ENCODE data around the gene SULT4A1. TPM values are rescaled to one million over a fixed set of nuclear protein-coding genes. Genes with fewer than 3 reads are reported as not detected.

The SULT4A1 gene
- total RNA-seq, 1 experiment from 2014 or later = not detected

DNA sequence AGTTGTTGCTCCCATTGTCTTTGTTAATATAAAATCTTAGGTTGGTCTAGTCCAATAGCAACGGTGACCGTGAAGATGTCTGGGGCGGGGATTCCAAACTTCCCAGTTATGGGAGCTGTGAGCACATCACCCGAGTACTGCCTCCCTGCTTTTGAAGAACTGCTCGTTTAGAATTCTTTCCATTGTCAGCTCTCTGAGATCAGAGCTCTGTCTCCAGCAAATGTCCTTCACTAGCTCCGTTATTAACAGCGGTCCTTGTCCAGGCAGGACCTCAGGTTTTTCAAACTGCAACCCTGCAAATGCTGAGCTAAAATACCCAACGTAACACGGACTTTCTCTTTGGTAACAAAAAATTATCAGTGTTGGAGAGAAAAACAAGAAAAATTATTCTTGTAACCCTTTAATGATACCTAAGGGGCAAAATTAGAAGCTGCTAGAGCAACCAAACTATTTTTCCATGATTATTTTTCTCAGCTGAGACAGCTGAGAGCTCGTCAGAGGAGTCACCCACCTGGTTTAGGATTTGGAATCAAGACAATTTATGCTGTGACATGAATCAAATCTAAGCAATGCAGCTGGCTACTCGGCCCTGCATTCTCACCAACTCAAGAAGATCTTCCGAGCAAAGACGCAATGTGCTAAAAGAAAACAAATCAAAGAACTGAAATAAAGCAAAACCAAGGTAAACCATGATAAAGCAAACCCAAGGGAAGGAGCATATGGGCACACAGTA is 35.1 kb downstream of the SULT4A1 start:
- Histone ChIP-seq H3K9ac (ENCODE audit: low read length) (no peak overlapping the region), H3K27me3 (ENCODE audit: low read length) (no peaks in the 10 kb centered on the region), H3K9me2 (replicated peaks; ENCODE audit: insufficient read depth, low read length) (no peaks in the 10 kb centered on the region), H3K4me2 (ENCODE audit: low read depth, low read length, poor library complexity, severe bottlenecking) (no peak overlapping the region), H3K27ac (ENCODE audit: low read length) (no peak overlapping the region), H3K79me2 (ENCODE audit: low read length) (no peaks in the 10 kb centered on the region), H4K20me1 (ENCODE audit: insufficient read depth, low read depth, low read length) (no peaks in the 10 kb centered on the region), H3K9me3 (ENCODE audit: low read length) (no peaks in the 10 kb centered on the region), H3K4me3 (ENCODE audit: low read length) (no peak overlapping the region), H3K4me1 (ENCODE audit: low read length) (peaks cover 8% of the 10 kb centered on the region), H3K36me3 (ENCODE audit: insufficient read depth, low read length) (no peaks in the 10 kb centered on the region), H2AFZ (ENCODE audit: low read length) (no peak overlapping the region)
- DNase-seq = no peak

GRCh38 chr22:43826142-43827002 is 35.9 kb downstream of the SULT4A1 start:
- Histone ChIP-seq H3K4me2 (ENCODE audit: low read depth, low read length, poor library complexity, severe bottlenecking) (no peak overlapping the region), H3K9me2 (replicated peaks; ENCODE audit: insufficient read depth, low read length) (no peaks in the 10 kb centered on the region), H3K79me2 (ENCODE audit: low read length) (no peaks in the 10 kb centered on the region), H3K27me3 (ENCODE audit: low read length) (no peaks in the 10 kb centered on the region), H3K9ac (ENCODE audit: low read length) (no peak overlapping the region), H2AFZ (ENCODE audit: low read length) (no peak overlapping the region), H4K20me1 (ENCODE audit: insufficient read depth, low read depth, low read length) (no peaks in the 10 kb centered on the region), H3K27ac (ENCODE audit: low read length) (no peak overlapping the region), H3K4me3 (ENCODE audit: low read length) (no peak overlapping the region), H3K36me3 (ENCODE audit: insufficient read depth, low read length) (no peaks in the 10 kb centered on the region), H3K9me3 (ENCODE audit: low read length) (no peaks in the 10 kb centered on the region), H3K4me1 (ENCODE audit: low read length) (peaks cover 8% of the 10 kb centered on the region)
- no peak for DNase-seq

DNA sequence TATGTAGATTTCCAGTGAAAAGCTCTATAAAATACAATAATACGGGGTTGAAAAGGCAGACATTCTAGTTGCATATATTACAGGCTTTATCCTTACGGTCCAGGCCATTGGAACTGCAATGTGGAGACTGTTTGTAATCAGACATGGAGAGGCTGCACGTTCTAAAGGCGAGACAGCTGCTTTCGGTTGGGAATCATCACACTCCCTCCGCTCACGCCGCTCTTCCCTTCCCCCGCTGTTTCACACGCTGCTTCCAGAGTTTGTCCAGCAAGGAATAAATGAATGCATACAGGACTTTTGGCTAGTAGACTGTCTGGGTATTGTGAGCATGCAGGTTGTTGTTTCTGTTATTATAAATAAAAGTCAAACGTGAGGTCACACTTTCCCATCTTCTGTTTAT is 36.7 kb downstream of the SULT4A1 start:
- Histone ChIP-seq H3K36me3 (ENCODE audit: insufficient read depth, low read length) (no peaks in the 10 kb centered on the region), H3K4me3 (ENCODE audit: low read length) (no peak overlapping the region), H3K9ac (ENCODE audit: low read length) (no peak overlapping the region), H4K20me1 (ENCODE audit: insufficient read depth, low read depth, low read length) (no peaks in the 10 kb centered on the region), H3K9me3 (ENCODE audit: low read length) (no peaks in the 10 kb centered on the region), H3K9me2 (replicated peaks; ENCODE audit: insufficient read depth, low read length) (no peaks in the 10 kb centered on the region), H2AFZ (ENCODE audit: low read length) (no peak overlapping the region), H3K79me2 (ENCODE audit: low read length) (no peaks in the 10 kb centered on the region), H3K4me2 (ENCODE audit: low read depth, low read length, poor library complexity, severe bottlenecking) (no peak overlapping the region), H3K27ac (ENCODE audit: low read length) (no peak overlapping the region), H3K4me1 (ENCODE audit: low read length) (peaks cover 8% of the 10 kb centered on the region), H3K27me3 (ENCODE audit: low read length) (no peaks in the 10 kb centered on the region)
- no peak for DNase-seq

DNA sequence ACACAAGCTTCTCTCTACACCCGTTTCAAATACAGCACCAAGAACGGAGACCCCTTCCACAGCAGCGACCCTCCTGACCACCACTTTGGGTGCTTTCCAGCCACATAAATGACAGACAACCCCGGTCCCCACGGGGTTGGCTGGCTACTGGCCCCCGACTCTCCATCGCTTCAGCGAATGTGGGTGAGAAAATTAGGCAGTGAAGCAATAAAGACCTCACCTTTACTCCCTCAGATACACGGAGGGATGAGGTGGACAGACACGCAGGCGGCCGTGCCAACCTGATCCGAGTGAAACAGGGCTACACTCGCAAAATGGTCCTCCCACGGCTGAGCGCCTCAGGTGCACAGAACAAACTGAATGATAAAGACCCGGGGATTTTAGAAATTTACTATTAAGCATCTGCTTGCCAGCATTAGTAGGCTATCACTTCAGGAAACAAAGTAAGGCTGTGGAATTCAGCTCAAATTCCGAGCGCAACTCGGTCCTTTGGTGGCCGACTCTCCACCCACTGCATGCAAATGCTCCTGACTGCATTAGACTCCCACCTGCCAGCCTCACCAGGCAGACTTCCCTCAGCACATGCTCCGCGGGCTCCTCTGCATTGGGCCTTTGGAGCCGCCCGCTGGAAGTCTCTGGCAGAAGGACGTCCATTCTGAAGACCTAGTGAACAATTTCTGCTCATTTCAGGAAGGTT is 37.4 kb downstream of the SULT4A1 start:
- Histone ChIP-seq H3K9me2 (replicated peaks; ENCODE audit: insufficient read depth, low read length) (no peaks in the 10 kb centered on the region), H2AFZ (ENCODE audit: low read length) (no peak overlapping the region), H3K9ac (ENCODE audit: low read length) (no peak overlapping the region), H3K9me3 (ENCODE audit: low read length) (no peaks in the 10 kb centered on the region), H4K20me1 (ENCODE audit: insufficient read depth, low read depth, low read length) (no peaks in the 10 kb centered on the region), H3K36me3 (ENCODE audit: insufficient read depth, low read length) (no peaks in the 10 kb centered on the region), H3K4me3 (ENCODE audit: low read length) (no peak overlapping the region), H3K27me3 (ENCODE audit: low read length) (no peaks in the 10 kb centered on the region), H3K27ac (ENCODE audit: low read length) (no peak overlapping the region), H3K4me1 (ENCODE audit: low read length) (peaks cover 8% of the 10 kb centered on the region), H3K79me2 (ENCODE audit: low read length) (no peaks in the 10 kb centered on the region), H3K4me2 (ENCODE audit: low read depth, low read length, poor library complexity, severe bottlenecking) (no peak overlapping the region)
- DNase-seq = no peak

DNA sequence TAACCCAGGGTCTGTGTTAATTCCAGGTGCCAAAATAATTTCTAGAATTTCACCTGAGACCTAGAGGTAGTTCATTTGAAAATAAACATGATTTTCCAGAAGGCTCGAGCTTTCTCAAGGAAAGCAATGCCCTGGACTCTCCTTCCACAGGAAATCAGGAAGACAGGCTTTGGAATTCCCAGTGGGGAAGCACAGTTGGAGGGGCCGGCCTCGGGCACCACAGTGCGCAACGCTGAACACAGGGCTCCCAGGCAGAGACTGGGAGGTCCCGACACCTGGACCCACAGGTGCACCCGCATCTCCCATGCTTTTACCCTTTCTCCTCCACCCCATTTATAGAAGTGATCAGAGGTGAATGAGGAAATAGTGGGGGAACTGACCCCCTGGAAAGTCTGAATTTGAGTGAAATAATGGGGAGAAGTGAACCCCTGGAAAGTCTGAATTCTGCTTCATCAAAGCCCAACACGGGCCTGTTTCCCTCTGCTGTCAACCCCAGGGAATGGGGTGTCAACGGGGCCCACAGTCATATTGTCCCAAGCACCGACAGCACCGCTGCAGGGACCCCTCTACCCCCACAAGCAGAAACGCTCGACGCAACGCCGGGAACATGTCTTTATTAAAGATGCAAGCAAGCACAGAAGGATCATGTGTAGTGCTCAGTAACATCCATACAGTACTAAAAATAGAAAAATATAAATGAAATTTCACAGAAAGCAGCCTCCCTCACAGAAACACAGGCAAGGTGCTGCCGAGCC is 38.2 kb downstream of the SULT4A1 start:
- no peaks in the 10 kb centered on the region for H3K36me3 ChIP-seq (ENCODE audit: insufficient read depth, low read length)
- no peak overlapping the region for H3K27ac ChIP-seq (ENCODE audit: low read length)
- no peak for DNase-seq
- H3K79me2 ChIP-seq (ENCODE audit: low read length) = no peaks in the 10 kb centered on the region
- H3K4me2 ChIP-seq (ENCODE audit: low read depth, low read length, poor library complexity, severe bottlenecking) = no peak overlapping the region
- H3K4me1 ChIP-seq (ENCODE audit: low read length) = peaks cover 2% of the 10 kb centered on the region
- H3K27me3 ChIP-seq (ENCODE audit: low read length) = no peaks in the 10 kb centered on the region
- no peak overlapping the region for H2AFZ ChIP-seq (ENCODE audit: low read length)
- H3K9me2 ChIP-seq (replicated peaks; ENCODE audit: insufficient read depth, low read length) = no peaks in the 10 kb centered on the region
- H3K9me3 ChIP-seq (ENCODE audit: low read length) = no peaks in the 10 kb centered on the region
- no peak overlapping the region for H3K9ac ChIP-seq (ENCODE audit: low read length)
- H3K4me3 ChIP-seq (ENCODE audit: low read length) = no peak overlapping the region
- no peaks in the 10 kb centered on the region for H4K20me1 ChIP-seq (ENCODE audit: insufficient read depth, low read depth, low read length)

GRCh38 chr22:43823353-43823908 is 38.9 kb downstream of the SULT4A1 start:
- Histone ChIP-seq H3K27ac (ENCODE audit: low read length) (no peak overlapping the region), H3K4me2 (ENCODE audit: low read depth, low read length, poor library complexity, severe bottlenecking) (no peak overlapping the region), H3K9ac (ENCODE audit: low read length) (no peak overlapping the region), H4K20me1 (ENCODE audit: insufficient read depth, low read depth, low read length) (no peaks in the 10 kb centered on the region), H3K4me3 (ENCODE audit: low read length) (no peak overlapping the region), H3K4me1 (ENCODE audit: low read length) (no peaks in the 10 kb centered on the region; the same call in 1 of the 2 replicates), H3K9me2 (replicated peaks; ENCODE audit: insufficient read depth, low read length) (no peaks in the 10 kb centered on the region), H3K36me3 (ENCODE audit: insufficient read depth, low read length) (no peaks in the 10 kb centered on the region), H3K9me3 (ENCODE audit: low read length) (no peaks in the 10 kb centered on the region), H3K27me3 (ENCODE audit: low read length) (no peaks in the 10 kb centered on the region), H2AFZ (ENCODE audit: low read length) (no peak overlapping the region), H3K79me2 (ENCODE audit: low read length) (no peaks in the 10 kb centered on the region)
- DNase-seq = no peak

- no peaks in the 10 kb centered on the region for H4K20me1 ChIP-seq (ENCODE audit: insufficient read depth, low read depth, low read length)
These were observed 40.5 kb downstream of the SULT4A1 start for GRCh38 chr22:43821606-43822425.

More at GRCh38 chr22:43821606-43822425, 40.5 kb downstream of the SULT4A1 start:
- Histone ChIP-seq H3K9ac (ENCODE audit: low read length) (no peak overlapping the region), H3K4me1 (ENCODE audit: low read length) (no peaks in the 10 kb centered on the region; the same call in 1 of the 2 replicates), H3K4me3 (ENCODE audit: low read length) (no peak overlapping the region), H2AFZ (ENCODE audit: low read length) (no peak overlapping the region), H3K9me2 (replicated peaks; ENCODE audit: insufficient read depth, low read length) (no peaks in the 10 kb centered on the region), H3K27ac (ENCODE audit: low read length) (no peak overlapping the region), H3K79me2 (ENCODE audit: low read length) (no peaks in the 10 kb centered on the region), H3K9me3 (ENCODE audit: low read length) (no peaks in the 10 kb centered on the region), H3K27me3 (ENCODE audit: low read length) (no peaks in the 10 kb centered on the region), H3K36me3 (ENCODE audit: insufficient read depth, low read length) (no peaks in the 10 kb centered on the region), H3K4me2 (ENCODE audit: low read depth, low read length, poor library complexity, severe bottlenecking) (no peak overlapping the region)
- DNase-seq = no peak
